ENCODE data around the gene DLG2.

DNA sequence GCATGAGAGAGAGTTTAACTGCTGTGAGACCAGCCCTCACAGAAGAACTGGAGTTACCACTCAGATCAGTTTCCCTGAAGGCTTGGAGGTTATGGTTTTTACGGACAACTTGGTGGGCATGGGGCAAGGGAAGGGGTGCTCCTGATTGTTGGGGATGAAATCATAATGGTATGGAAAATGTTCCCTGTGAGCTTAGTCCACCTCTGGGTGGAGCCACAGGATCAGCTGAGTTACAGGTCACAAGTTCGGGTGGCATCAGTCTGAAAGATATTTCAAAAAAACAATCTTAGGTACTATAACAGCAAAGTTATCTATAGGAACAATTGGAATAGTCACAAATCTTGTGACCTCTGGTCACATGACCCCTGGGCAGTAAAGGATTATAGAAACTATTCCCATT, 162.9 kb downstream of the DLG2 start:
- no peak for TF ChIP-seq ATF7 (IDR thresholded peaks at IDR 0.05)
- TF ChIP-seq ZNF707 (CRISPR knock-in tag; conservative IDR thresholded peaks at IDR 0.05), result no peak
- TF ChIP-seq TCF7L2 (IDR thresholded peaks at IDR 0.05; ENCODE audit: low read depth, low read length), result no peak
- TF ChIP-seq, protein P1, sequence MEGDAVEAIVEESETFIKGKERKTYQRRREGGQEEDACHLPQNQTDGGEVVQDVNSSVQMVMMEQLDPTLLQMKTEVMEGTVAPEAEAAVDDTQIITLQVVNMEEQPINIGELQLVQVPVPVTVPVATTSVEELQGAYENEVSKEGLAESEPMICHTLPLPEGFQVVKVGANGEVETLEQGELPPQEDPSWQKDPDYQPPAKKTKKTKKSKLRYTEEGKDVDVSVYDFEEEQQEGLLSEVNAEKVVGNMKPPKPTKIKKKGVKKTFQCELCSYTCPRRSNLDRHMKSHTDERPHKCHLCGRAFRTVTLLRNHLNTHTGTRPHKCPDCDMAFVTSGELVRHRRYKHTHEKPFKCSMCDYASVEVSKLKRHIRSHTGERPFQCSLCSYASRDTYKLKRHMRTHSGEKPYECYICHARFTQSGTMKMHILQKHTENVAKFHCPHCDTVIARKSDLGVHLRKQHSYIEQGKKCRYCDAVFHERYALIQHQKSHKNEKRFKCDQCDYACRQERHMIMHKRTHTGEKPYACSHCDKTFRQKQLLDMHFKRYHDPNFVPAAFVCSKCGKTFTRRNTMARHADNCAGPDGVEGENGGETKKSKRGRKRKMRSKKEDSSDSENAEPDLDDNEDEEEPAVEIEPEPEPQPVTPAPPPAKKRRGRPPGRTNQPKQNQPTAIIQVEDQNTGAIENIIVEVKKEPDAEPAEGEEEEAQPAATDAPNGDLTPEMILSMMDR (IDR thresholded peaks at IDR 0.05 in 2 of 3, conservative IDR thresholded peaks at IDR 0.05 in 1 of 3; ENCODE audit: insufficient read depth in 2 of 3, low read depth in 1 of 3, low read length in 3 of 3), result no peak
- TF ChIP-seq ZNF431 (CRISPR knock-in tag; IDR thresholded peaks at IDR 0.05), result no peak
- no peak for TF ChIP-seq NBN (IDR thresholded peaks at IDR 0.05; ENCODE audit: low read depth)
- no peak for TF ChIP-seq JUNB (CRISPR knock-in tag; conservative IDR thresholded peaks at IDR 0.05)
- no peak for TF ChIP-seq ZFX (CRISPR knock-in tag; IDR thresholded peaks at IDR 0.05)
- TF ChIP-seq, protein P2, sequence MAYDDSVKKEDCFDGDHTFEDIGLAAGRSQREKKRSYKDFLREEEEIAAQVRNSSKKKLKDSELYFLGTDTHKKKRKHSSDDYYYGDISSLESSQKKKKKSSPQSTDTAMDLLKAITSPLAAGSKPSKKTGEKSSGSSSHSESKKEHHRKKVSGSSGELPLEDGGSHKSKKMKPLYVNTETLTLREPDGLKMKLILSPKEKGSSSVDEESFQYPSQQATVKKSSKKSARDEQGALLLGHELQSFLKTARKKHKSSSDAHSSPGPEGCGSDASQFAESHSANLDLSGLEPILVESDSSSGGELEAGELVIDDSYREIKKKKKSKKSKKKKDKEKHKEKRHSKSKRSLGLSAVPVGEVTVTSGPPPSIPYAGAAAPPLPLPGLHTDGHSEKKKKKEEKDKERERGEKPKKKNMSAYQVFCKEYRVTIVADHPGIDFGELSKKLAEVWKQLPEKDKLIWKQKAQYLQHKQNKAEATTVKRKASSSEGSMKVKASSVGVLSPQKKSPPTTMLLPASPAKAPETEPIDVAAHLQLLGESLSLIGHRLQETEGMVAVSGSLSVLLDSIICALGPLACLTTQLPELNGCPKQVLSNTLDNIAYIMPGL (CRISPR knock-in tag; IDR thresholded peaks at IDR 0.05), result no peak
- no peak for TF ChIP-seq SIX5 (IDR thresholded peaks at IDR 0.05; ENCODE audit: borderline replicate concordance in 1 of 2, insufficient read depth in 1 of 2, low read depth in 1 of 2, low read length in 2 of 2)
- no peak for TF ChIP-seq ZNF175 (CRISPR knock-in tag; IDR thresholded peaks at IDR 0.05; ENCODE audit: low read depth)
- TF ChIP-seq SMARCE1 (IDR thresholded peaks at IDR 0.05), result no peak
- TF ChIP-seq SRSF7 (optimal IDR thresholded peaks at IDR 0.05; ENCODE audit: low read depth, low read length), result no peak

Data from K562 (cell line).